GM21360 (cell line): ENCODE data around the gene CEND1.
A peak's percentile ranks its signal among the peaks of the same experiment; 100 is the strongest.

ENCODE experiments used
- ATAC-seq: cut with Tn5 transposase; IDR thresholded peaks from one replicate; pipeline ENCODE4 v1.9.1; 2021; ENCODE audit warnings: mild to moderate bottlenecking, moderate library complexity; ENCODE audit not compliant: unreplicated experiment

CEND1 gene

DNA sequence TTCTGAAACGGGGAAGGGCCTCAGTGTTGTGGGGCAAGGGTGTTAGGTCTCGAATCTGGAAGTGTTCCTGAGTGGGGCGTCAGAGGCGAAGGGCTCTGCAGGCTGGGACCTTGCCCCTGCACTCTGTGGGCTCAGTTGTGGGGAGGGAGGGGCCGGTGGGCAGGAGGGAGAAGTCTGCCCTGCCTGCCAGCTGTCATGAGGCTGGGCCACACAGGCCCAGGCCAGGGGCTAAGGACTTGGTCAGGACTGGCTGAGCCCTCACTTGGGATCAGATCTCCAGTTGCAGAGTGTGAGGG lies 38.0 kb upstream of the CEND1 start, which contains the start of gene CRACR2B:
Gene CRACR2B (plus strand): TSS at position 23 of the 296 bp plus-strand sequence. CDS start 689 bp downstream, outside the sequence.
- ATAC-seq = no peak

DNA sequence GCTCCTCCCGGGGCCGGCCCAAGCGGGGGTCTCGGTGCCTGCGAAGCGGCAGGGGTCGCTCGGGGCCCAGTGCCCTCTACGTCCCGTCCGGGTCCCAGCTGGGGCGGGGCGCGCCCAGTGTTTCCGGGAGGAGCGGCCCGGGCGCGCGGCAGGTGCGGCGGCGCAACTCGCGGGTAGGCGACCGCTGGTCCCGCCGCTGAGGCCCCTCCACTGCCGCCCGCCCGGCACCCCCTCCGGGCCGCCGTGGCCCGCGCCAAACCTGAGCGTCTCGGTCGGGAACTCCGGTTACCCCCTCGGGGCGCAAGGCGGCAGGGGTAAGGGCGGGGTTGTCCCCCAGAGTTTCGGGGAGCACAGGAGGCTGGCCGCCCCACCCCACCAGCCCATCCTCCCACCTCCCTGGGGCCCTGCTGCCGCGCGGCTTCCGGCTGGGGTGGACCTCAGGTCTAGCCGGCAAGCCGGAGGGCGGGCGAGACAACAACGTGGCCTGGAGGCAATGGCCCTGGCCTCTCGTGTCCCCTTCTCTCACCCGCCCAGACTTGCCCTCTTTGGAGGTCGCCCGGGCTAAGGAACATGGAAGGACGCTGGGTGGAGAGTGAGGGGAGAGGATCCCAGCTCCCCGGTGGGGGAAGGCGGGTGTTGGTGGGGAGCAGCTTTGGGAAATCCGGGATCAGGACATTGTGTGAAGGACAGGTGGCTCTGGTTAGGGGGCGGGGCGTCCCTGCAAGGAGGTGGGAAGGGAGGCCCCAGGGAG lies 37.4 kb upstream of the CEND1 start:
- ATAC-seq = no peak

DNA sequence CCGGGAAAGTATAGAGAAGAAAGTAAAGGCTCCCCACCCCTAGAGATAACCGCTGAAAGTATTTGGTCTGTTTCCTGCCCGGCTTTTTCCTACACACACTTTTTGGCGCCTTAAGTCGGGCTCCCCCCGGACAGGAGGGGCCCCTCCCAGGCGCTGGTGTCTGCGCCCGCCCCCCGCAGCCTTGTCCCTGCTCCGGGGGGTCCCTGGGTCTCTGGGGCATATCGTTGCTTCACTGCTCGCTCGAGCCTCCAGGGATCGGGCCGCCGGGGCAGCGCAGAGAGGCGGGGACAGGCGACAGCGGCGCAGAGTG lies 36.9 kb upstream of the CEND1 start:
- ATAC-seq = no peak

DNA sequence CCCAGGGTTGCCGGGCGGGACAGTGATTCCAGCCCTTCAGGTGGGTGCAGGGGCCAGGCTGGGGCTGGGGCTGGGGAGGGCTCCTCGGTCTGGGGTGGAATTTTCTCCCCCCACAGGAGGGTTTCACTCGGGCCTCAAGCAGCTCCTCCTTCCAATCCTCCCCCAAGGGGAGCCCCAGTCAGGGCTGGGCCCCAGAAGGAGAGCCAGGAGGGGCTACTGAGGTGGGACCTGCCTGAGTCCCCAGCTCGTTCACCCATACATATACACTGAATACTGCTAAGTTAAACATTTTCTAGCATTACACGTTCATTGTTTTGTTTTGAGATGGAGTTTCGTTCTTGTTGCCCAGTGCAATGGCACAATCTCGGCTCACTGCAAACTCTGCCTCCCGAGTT lies 36.3 kb upstream of the CEND1 start:
- ATAC-seq = no peak

DNA sequence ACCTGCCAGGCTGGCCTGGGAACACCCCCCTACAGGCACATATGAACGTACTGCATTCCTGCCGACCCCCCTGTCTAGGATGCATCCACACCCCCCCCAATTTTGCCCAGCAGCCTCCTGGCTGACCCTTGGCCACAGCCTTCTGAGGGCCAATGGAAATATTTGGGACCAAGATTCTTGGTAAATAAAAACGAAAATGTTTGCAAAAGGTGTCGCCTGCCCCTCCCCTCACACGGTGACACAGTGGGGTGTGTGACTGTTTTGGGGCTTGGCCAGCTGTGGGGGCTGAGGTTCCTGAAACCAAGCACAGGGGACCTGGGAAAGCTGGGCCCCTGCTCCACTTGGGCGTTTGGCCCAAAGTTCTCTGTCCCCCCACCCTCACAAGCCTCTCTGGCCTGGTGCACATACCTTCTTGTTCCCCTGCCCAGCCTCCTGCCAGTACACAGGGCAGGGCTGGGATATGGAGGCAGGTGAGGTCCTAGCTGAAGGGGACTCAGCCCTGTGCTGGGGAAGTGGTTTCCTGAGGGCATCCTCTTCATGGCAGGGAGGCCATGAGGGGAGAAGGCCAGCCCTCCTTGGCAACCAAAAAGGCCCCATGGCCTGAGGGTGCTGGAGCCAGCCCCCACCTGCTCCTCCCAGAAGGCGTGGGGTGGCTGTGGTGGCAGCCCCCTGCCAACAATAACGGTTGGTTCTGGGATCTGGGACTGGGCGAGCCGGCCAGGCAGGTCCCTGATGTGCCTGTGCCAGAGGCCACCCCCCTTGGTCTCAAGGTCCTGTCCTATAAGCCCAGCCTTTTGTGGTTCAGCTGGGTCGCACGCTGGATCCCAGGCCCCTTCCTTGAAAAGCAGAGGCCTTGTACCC lies 35.7 kb upstream of the CEND1 start:
- no peak for ATAC-seq

DNA sequence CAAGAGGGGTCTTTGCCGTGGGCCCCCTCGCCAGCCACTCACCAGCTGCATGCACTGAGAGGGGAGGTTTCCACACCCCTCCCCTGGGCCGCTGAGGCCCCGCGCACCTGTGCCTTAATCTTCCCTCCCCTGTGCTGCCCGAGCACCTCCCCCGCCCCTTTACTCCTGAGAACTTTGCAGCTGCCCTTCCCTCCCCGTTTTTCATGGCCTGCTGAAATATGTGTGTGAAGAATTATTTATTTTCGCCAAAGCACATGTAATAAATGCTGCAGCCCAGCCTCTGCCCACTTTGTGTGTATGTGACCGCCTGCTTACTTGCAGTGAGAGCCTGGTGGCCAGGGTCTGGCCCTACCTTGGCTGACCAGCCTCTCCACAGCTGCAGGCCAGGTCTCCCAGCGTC lies 35.1 kb upstream of the CEND1 start:
- no peak for ATAC-seq

DNA sequence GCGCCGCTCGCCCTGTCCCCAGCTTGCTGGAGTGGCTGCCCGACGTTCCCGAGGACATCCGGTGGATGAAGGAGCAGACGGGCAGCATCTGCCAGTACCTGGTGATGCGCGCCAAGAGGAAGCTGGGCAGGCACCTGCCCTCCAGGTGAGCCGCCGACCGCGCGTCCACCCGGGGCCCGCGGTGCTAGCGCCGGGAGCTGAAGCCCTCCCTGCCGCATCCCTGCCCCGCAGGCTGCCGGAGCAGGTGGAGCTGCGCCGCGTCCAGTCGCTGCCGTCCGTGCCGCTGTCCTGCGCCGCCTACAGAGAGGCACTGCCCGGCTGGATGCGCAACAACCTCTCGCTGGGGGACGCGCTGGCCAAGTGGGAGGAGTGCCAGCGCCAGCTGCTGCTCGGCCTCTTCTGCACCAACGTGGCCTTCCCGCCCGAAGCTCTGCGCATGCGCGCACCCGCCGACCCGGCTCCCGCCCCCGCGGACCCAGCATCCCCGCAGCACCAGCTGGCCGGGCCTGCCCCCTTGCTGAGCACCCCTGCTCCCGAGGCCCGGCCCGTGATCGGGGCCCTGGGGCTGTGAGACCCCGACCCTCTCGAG lies 34.5 kb upstream of the CEND1 start:
- ATAC-seq = no peak

DNA sequence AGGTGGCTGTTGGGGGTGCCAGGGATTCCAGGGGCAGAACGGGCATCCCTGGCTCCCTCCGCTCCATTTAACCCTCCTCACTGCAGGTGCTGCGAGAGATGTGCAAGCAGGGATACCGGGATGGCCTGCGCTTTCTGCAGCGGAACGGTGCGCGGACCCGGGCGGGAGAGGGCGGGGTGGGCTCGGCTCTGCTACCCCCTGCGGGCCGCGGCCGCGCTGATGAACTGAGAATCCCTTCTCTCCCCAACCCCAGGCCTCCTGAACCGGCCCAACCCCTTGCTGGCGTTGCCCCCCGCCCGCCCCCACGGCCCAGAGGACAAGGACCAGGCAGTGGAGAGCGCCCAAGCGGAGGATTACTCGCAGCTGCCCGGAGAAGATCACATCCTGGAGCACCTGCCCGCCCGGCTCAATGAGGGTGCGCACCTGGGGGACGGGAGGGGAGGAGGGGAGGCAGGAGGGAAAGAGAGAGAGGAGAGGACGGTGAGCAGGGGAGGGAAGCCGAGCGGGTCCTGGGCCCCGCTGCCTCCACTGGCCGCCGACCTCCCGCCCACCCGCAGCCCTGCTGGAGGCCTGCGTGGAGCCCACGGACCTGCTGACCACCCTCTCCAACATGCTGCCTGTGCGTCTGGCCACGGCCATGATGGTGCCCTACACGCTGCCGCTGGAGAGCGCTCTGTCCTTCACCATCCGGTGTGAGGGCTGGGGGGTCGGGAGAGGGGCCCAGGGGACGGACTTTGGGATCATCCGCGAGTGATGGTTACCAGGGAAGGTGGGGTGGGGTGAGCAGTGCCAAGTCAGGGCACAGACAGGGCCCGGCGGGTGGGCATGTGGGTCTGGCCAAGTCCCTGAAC lies 33.8 kb upstream of the CEND1 start:
- no peak for ATAC-seq

DNA sequence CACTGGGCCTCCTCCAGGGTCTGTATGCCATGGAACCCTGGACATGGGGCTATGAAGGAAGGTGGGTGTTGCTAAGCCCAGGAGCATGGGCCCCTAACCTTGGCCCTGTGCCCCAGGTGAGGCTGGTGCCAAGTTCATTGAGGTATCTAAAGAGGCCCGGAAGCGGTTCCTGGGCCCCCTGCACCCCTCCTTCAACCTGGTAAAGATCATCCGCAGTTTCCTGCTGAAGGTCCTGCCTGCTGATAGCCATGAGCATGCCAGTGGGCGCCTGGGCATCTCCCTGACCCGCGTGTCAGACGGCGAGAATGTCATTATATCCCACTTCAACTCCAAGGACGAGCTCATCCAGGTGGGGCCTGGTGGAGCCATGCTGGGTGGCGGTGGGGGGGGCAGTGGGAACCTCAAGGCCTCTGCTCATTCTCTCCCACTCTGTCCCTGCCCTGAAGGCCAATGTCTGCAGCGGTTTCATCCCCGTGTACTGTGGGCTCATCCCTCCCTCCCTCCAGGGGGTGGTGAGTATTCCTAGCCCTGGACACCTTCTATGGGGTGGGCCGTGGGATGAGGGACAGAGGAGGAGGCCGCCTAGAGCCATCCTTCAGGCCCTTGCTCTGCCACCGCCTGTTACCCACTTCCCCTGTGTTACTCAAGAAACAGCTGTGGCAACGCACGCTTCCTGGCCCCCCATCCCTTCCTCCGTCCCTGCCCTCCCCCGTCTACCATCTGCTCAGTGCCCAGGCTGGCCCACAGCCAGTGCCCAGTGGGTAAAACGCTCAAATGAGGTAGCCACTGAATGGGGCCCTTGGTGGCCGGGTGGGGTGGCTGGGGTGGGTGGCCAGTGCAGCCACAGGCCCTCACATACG lies 31.9 kb upstream of the CEND1 start:
- ATAC-seq = no peak

DNA sequence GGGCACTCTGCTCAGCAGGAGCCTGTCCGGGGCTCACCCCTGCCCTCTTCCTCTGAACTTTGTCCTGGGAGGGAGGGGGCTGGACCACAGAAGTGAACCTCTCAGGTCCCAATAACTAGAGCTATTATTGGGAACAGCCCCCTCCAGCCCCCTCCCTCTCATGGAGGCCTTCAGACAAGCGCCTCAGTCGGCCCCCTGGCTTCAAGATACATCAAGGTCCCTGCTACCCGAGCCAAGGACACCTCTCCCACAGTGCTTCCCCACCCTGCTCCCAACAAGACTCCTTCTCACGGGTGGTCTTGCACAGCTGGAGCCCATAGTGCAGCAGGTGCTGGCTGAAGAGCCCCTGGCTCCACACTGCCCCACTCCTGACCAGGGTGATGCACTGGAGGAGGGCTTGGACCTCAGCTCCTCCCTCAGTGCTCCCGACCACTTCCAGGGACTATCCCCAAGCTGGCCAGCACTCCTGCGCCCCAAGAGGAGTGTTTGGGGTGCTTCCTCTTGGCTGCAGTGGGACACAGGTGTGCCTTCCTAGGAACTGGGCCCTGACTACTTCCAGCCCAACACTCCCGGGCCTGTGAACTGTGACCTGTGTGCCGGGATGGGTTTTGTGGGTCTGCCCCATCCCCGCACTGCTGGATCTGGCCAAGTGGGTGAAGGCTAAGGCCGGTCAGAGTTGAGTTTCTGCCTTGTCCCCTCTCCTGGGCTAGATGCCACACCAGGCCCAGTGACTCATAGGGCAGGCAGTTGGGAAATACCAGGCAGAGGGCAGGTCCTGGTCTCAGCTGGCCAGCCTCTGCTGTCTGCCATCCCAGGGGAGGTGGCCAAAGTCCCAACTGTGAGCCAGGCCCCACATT lies 31.0 kb upstream of the CEND1 start:
- no peak for ATAC-seq

DNA sequence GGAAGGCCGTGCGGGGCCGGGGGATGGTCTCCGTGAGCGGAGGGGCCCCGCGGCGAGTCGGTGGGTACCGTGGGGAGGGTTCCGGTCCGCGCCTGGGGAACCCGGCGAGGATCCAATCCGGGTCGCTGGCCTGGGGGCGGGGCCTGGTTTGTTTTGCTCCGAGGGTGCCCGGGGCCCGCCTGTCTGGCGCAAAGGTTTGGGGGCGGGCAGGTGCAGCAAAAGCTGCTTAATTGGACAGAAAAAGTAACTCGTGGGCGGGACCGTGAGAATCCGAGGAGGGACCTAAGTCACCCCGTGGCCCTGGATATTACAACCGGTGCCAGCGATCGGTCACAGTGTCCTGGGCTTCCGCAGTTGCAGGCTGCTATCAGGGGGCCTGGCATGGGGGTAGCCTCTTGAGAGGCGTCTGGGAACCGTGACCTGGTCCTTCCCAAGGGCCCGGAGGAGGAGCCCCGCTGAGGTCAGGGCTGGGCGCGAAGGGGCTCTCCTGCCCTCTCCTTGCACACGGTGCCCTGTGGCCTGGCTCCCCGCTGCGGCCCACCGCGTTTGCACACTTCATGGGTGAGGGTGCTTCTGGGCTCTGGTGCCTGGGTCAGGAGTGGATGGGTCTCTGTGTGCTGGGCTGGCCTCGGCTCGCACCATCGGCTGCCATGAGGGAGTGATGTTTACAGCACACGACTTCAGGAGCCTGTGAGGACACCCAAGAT lies 30.2 kb upstream of the CEND1 start:
- peak; percentile 49 for ATAC-seq

DNA sequence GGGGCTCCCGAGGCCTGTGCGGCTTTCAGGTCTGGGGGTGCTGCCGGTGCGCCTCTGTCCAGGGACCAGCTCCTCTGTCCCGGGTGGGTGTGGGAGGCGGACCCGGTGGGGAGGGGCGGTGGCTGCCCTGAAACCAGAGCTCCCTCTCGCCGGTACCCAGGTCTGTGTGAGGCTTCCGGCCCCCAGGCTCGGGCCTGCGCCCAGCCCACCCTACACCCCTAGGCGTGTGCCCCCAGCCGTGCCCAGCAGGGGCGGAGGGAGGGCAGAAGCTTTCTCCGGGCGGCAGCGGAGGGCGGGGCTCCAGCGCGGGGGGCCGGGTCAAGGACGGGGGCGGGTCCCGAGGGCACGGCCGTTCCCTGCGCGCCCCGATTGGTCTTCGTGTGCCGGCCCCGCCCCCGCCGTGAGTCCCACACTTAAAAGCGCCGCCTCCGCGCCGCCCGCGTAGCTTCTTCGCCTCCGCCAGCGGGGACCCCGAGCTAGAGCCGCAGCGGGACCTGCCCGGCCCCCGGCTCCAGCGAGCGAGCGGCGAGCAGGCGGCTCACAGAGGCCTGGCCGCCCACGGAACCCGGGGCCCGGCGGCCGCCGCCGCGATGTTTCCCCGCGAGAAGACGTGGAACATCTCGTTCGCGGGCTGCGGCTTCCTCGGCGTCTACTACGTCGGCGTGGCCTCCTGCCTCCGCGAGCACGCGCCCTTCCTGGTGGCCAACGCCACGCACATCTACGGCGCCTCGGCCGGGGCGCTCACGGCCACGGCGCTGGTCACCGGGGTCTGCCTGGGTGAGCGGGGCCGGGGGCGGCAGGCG lies 29.4 kb upstream of the CEND1 start:
- ATAC-seq = peak; percentile 59

DNA sequence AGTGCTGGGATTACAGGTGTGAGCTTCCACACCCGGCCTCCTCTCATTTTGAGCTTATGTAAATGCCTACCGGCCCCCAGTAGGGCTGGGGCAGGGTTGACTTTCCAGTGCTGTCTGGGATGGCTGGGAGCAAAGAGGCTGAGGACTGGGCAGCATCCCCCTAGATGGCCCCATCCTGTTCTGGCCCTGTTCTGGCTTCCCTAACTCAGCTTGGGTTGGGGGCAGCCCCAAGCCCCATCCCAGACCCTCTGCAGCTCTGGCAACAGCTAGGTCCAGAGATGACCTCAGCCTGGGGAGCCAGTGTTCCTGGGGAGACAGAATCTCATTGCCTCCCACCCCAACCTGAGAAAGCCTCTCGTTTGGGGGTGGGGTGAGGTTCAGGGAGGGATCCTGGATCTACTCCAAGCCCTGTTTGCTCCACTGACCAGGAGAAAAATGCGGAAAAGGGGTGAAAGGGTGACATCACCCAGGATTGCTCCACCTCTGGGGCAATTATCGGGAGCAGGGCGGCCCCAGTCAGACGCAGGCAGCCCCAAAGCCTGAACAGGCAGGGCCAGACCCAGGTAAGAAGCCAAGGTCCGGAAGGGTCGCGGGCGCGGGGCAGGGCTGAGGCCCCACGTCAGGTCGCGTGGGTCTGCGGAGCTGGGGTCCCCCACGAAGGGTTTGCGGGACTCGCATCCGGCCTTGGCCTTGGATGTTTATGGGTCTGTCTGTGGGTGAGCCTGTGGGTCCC lies 28.7 kb upstream of the CEND1 start, which contains the start of gene PNPLA2:
Gene PNPLA2 (plus strand): TSS at position 519 of the 733 bp plus-strand sequence. CDS start 805 bp downstream, outside the sequence.
- ATAC-seq = no peak

DNA sequence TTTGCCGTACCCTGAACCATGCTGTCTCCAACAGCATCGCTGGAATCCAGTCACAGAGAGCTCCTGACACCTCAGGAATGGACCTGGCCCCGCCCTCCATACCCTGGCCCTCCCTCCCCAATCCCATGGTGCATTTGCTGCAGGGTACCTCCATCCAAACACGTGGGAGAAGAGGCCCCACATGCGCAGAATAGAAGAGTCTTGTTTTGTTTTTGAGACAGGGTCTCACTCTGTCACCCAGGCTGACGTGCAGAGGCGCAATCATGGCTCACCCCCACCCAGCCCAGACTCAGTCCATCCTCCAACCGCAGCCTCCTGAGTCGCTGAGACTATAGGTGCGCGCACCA lies 26.5 kb upstream of the CEND1 start:
- ATAC-seq = no peak

DNA sequence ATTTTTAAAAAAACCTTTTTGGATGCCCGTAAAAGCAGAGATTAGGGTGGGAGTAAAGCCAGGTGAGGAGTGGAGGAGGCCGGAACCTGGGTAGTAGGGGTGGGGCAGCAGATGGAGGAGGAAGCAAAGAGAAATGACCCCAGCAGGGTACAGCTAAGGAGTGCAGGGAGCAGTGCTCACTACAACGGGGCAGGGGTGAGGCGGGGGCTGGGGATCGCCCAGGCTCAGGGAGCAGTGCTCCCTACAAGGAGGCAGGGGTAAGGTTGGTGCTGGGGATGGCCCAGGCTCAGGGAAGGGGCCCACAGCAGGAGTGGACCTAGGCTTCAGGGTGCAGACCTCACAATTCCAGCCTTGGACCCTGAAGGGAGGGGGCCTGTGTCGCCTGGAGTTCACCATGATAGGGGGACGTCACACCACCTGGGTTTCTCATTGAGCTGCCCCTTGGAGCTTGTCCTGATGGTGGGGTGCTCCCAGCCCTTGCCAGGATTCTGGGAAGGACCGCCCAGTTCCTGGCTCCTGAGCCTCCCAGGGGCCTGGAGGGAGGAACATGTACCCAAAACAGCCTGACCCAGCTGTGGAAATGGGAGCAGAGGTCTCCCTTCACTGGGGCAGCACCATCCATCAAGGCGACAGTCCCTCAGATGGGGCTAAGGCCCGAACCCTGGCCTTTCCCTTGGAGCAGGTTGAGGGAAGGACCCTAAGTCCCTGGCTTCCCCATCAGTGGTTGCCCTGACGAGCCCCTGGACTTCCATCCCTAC lies 26.0 kb upstream of the CEND1 start:
- ATAC-seq = no peak

DNA sequence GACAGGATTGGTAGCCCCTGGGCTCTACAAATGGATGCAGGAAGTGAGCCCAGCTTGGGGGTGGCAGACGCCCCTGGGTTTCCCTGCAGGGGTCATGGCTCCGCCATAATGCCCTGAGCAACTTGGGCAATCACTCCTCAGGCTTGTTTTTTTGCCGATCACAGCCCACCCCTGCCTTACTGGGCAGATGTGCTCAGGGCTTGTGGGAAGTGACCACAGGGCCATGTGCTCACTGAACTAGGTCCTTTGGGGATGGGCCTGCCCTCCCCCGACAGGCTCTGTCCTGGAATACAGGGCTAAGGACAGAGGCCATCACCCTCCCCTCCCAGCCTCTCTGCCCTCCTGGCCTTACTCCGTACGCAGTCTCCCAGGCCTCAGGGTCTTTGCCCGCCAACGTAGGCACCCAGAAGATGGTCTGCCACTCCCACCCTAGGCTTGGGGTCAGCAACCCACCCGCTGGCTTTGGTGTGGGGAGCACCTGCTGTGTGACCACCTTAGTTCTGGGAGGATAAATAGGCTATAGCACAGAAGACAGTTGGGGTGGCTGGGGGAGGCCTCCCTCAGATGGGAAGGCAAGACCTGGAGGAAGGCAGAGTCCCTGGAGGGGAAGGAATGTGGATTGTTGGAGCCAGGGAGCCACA lies 23.7 kb upstream of the CEND1 start:
- no peak for ATAC-seq
